DND-41 (cell line): ENCODE data around the gene CD2AP.
"Not testable (repeated sequence)": the region's sequence is repeated elsewhere in the genome, so short reads cannot be mapped to it uniquely, and the experiment has no call there.

Source experiments
- ATAC-seq: fragments of 200-7000 bp; cut with Tn5 transposase; 3 replicates; pipeline ENCODE4 v1.9.1; 2021; ENCODE audit warnings: low read depth; ENCODE audit not compliant: insufficient read depth
- DNase-seq: peaks from one replicate; pipeline ENCODE4 v3.0.0-alpha.2; 2020
- H2AFZ ChIP-seq: 2 replicates; pipeline ENCODE4 v1.6.0; 2012; ENCODE audit warnings: low read depth, low read length
- H3K27ac ChIP-seq: 2 replicates; pipeline ENCODE4 v1.5.1; 2012; ENCODE audit warnings: low read length, inconsistent platforms
- H3K27me3 ChIP-seq: fragments of 200-600 bp; sonication (generic); 2 replicates; pipeline ENCODE4 v1.6.0; 2012; ENCODE audit warnings: low read length, mild to moderate bottlenecking, inconsistent platforms; ENCODE audit not compliant: insufficient read depth, poor library complexity
- H3K36me3 ChIP-seq: 2 replicates; pipeline ENCODE4 v1.5.1; 2012; ENCODE audit warnings: low read length, inconsistent platforms; ENCODE audit not compliant: insufficient read depth
- H3K4me1 ChIP-seq: 2 replicates; pipeline ENCODE4 v1.5.1; 2012; ENCODE audit warnings: mild to moderate bottlenecking, low read length; ENCODE audit not compliant: insufficient read depth
- H3K4me2 ChIP-seq: 2 replicates; pipeline ENCODE4 v1.6.0; 2012; ENCODE audit warnings: mild to moderate bottlenecking, moderate library complexity, low read length, inconsistent platforms; ENCODE audit not compliant: insufficient read depth
- H3K4me3 ChIP-seq, 2 experiments: fragments of 200-600 bp in 1 of 2; shearing (Covaris generic) in 1 of 2; 2 replicates each; pipeline ENCODE4 v1.5.1; 2012 to 2016; ENCODE audit warnings: inconsistent platforms in 2 of 2, low read length in 2 of 2, mild to moderate bottlenecking in 2 of 2, low read depth in 1 of 2, moderate library complexity in 1 of 2
- H3K79me2 ChIP-seq: 2 replicates; pipeline ENCODE4 v1.6.0; 2012; ENCODE audit warnings: low read length, inconsistent platforms; ENCODE audit not compliant: insufficient read depth
- H3K9ac ChIP-seq: 2 replicates; pipeline ENCODE4 v1.6.0; 2012; ENCODE audit warnings: low read depth, mild to moderate bottlenecking, inconsistent platforms, low read length, moderate library complexity
- H3K9me3 ChIP-seq: 2 replicates; pipeline ENCODE4 v1.5.1; 2012; ENCODE audit warnings: low read length, moderate library complexity, mild to moderate bottlenecking, inconsistent platforms; ENCODE audit not compliant: insufficient read depth, severe bottlenecking
- H4K20me1 ChIP-seq: 2 replicates; pipeline ENCODE4 v1.6.0; 2012; ENCODE audit warnings: low read length; ENCODE audit not compliant: insufficient read depth
- CTCF ChIP-seq: IDR thresholded peaks from 2 replicates; pipeline ENCODE4 v1.5.1; 2012; ENCODE audit warnings: borderline replicate concordance, low read length, moderate library complexity, mild to moderate bottlenecking; ENCODE audit not compliant: poor library complexity, severe bottlenecking; ENCODE audit errors: extremely low read depth
- EZH2 ChIP-seq: IDR thresholded peaks from 3 replicates; pipeline ENCODE4 v1.6.1; 2012; ENCODE audit warnings: borderline replicate concordance, low read depth, mild to moderate bottlenecking, moderate library complexity, low read length, inconsistent platforms; ENCODE audit not compliant: severe bottlenecking

CD2AP gene

GRCh38 chr6:47552319-47552718 is 74.7 kb downstream of the CD2AP start:
- Histone ChIP-seq H4K20me1 (no peaks in the 10 kb centered on the region), H3K4me2 (no peak overlapping the region), H3K9me3 (no peaks in the 10 kb centered on the region), H3K9ac (no peak overlapping the region), H3K79me2 (peaks cover 2% of the 10 kb centered on the region; the same call in 1 of the 2 replicates), H3K36me3 (peaks cover 18% of the 10 kb centered on the region), H3K27me3 (no peaks in the 10 kb centered on the region), H3K4me3 (no peak overlapping the region), H3K4me1 (no peaks in the 10 kb centered on the region), H3K27ac (no peak overlapping the region), H2AFZ (no peak overlapping the region)
- no peak for ATAC-seq
- no peak for DNase-seq
- TF ChIP-seq CTCF: no peak
- no peak for TF ChIP-seq EZH2

- H3K4me1 ChIP-seq, H3K27ac ChIP-seq, H3K9me3 ChIP-seq, H3K9ac ChIP-seq, DNase-seq, H3K4me2 ChIP-seq, H3K27me3 ChIP-seq, H3K4me3 ChIP-seq, H4K20me1 ChIP-seq, H2AFZ ChIP-seq, ATAC-seq, H3K79me2 ChIP-seq: not testable (repeated sequence)
- H3K36me3 ChIP-seq: peaks cover 18% of the 10 kb centered on the region
These were observed 75.7 kb downstream of the CD2AP start for GRCh38 chr6:47553243-47553642.

GRCh38 chr6:47556459-47556858 is 78.9 kb downstream of the CD2AP start:
- not testable (repeated sequence) for ATAC-seq, H3K27ac ChIP-seq, H2AFZ ChIP-seq, H3K4me2 ChIP-seq, H3K9ac ChIP-seq, H4K20me1 ChIP-seq, H3K27me3 ChIP-seq, DNase-seq, H3K4me1 ChIP-seq, H3K4me3 ChIP-seq, H3K9me3 ChIP-seq, H3K79me2 ChIP-seq
- peaks cover 22% of the 10 kb centered on the region for H3K36me3 ChIP-seq

- no peak for ATAC-seq
- Histone ChIP-seq H3K4me2 (no peak overlapping the region), H3K27ac (no peak overlapping the region), H2AFZ (no peak overlapping the region), H4K20me1 (no peaks in the 10 kb centered on the region), H3K36me3 (peaks cover 8% of the 10 kb centered on the region), H3K9me3 (no peaks in the 10 kb centered on the region), H3K4me1 (no peaks in the 10 kb centered on the region), H3K9ac (no peak overlapping the region), H3K79me2 (0 out of 2 replicates have a peak, but pooled peaks cover 3% of the 10 kb centered on the region), H3K4me3 (no peak overlapping the region), H3K27me3 (no peaks in the 10 kb centered on the region)
- DNase-seq: no peak
- TF ChIP-seq CTCF (no peak), EZH2 (no peak)
These were observed 85.6 kb downstream of the CD2AP start for GRCh38 chr6:47563162-47563561.

GRCh38 chr6:47566602-47567001 is 89.0 kb downstream of the CD2AP start:
- not testable (repeated sequence) for H3K27me3 ChIP-seq, H3K79me2 ChIP-seq, H3K4me2 ChIP-seq, ATAC-seq, H4K20me1 ChIP-seq, H3K9me3 ChIP-seq, H3K4me1 ChIP-seq, H2AFZ ChIP-seq, H3K27ac ChIP-seq, H3K36me3 ChIP-seq, H3K9ac ChIP-seq, DNase-seq, H3K4me3 ChIP-seq
